Right lobe of liver (tissue), 4 donors: ENCODE data around the gene KIAA0513.

ENCODE experiments used
- CTCF ChIP-seq, 4 donors: fragments of 200-600 bp in 3 of 4; fragments of 450-650 bp in 1 of 4; IDR thresholded peaks; one replicate each; pipeline versions ENCODE4 v1.5.1 to v1.8.0; 2016 to 2022; ENCODE audit warnings: antibody characterized with exemption in 4 of 4, mild to moderate bottlenecking in 2 of 4
- POLR2A ChIP-seq: fragments of 450-650 bp; IDR thresholded peaks from one replicate; pipeline ENCODE4 v1.6.1; 2017; ENCODE audit warnings: antibody characterized with exemption, mild to moderate bottlenecking
- donor health status: DM: no; HTN: no; CAD: no.
- donor health status: DM: no; HTN: no; CAD: no.
- donor health status: DM: no; HTN: yes; CAD: no.

- TF ChIP-seq POLR2A = no peak
- TF ChIP-seq CTCF (IDR thresholded peaks at IDR 0.05) = no peak
Observed at GRCh38 chr16:85134789-85135142, 107.2 kb downstream of the KIAA0513 start.
